Ovary (tissue), 3 donors: ENCODE data around the gene FGF23.

Experiments
- POLR2A ChIP-seq: fragments of 450-650 bp; IDR thresholded peaks from one replicate; pipeline ENCODE4 v1.6.1; 2017; ENCODE audit warnings: antibody characterized with exemption, mild to moderate bottlenecking, moderate library complexity
- TF ChIP-seq, protein P1 (sequence below), 3 donors: fragments of 450-650 bp in 2 of 3; fragments of 200-600 bp in 1 of 3; IDR thresholded peaks; one replicate each; pipeline versions ENCODE4 v1.5.1 to v1.8.0; 2016 to 2022; ENCODE audit warnings: antibody characterized with exemption in 3 of 3, mild to moderate bottlenecking in 1 of 3
- donor health status: DM: no; HTN: no; CAD: no.

DNA sequence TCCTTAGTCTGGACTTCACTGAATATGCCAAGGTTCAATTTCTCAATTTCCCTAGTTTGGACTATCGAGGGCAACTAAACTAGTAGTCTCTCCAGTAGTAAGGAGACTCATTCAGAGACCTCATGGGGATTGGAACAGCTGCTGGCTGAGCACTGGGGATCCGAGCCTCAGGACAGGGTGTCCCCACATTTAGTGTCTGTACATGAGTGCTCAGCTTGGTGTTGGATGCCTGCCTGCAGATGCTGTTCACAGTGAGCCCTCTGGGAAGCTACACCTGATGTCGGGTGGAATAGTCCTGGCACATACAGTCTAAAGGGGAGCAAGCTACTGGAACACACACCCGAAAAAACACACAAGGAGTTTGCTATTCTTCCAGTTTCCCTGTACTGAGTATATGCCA is 820 bp upstream of the FGF23 start:
- TF ChIP-seq, protein P1, sequence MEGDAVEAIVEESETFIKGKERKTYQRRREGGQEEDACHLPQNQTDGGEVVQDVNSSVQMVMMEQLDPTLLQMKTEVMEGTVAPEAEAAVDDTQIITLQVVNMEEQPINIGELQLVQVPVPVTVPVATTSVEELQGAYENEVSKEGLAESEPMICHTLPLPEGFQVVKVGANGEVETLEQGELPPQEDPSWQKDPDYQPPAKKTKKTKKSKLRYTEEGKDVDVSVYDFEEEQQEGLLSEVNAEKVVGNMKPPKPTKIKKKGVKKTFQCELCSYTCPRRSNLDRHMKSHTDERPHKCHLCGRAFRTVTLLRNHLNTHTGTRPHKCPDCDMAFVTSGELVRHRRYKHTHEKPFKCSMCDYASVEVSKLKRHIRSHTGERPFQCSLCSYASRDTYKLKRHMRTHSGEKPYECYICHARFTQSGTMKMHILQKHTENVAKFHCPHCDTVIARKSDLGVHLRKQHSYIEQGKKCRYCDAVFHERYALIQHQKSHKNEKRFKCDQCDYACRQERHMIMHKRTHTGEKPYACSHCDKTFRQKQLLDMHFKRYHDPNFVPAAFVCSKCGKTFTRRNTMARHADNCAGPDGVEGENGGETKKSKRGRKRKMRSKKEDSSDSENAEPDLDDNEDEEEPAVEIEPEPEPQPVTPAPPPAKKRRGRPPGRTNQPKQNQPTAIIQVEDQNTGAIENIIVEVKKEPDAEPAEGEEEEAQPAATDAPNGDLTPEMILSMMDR (IDR thresholded peaks at IDR 0.05), result no peak
- TF ChIP-seq POLR2A, result no peak
